ENCODE data around the gene TEX19. TPM values are rescaled to one million over a fixed set of nuclear protein-coding genes. Genes with fewer than 3 reads are reported as not detected.

TEX19 gene
- total and polyA plus RNA-seq, 2 of the 8 experiments (the other 6 are each of a cell fraction or from before 2014, with no cell fraction given) = 0.54 to 0.80 TPM

DNA sequence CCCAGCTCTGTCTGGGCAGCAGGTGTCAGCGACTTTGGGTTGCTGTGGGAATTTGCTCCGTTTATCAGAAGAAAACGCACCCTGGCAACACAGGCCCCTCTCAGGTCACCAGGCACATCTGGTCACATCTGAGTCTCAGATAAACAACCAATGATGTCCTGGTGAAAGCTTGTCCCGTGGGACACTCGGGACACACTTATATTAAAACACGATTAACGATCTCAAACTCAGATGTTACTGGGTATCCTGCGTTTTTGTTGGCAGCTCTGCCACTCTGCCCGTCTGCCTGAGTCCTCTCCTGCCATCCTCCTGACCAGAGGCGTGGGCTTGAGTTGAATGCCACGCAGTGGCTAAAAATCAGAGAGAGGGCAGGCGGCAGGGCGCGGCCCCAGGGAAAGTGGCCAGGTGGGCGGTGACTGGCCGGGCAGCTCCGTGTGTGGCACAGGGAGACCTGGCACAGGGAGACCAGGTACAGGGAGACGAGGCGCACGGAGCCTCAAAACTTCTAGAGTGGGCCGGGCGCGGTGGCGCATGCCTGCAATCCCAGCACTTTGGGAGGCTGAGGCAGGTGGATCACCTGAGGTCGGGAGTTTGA is 27.6 kb upstream of the TEX19 start:
- Histone ChIP-seq H3K4me1 (replicated peaks in 1 of 4; ENCODE audit: control insufficient read depth in 3 of 4, insufficient read depth in 4 of 4, low read length in 3 of 4) (peaks cover 0 to 36% (median 24%) of the 10 kb centered on the region in 4 experiments; a peak in 6 of 7 replicates), H3K23ac (ENCODE audit: insufficient read length) (no peak overlapping the region), H3K79me2 (ENCODE audit: control insufficient read depth in 1 of 2, insufficient read depth in 2 of 2, low read length in 2 of 2) (no peaks in the 10 kb centered on the region), H3K79me1 (ENCODE audit: low read depth, low read length) (no peaks in the 10 kb centered on the region), H2BK15ac (ENCODE audit: low read length) (no peak overlapping the region), H4K20me1 (replicated peaks in 1 of 2; ENCODE audit: control insufficient read depth in 1 of 2, insufficient read depth in 2 of 2, low read length in 2 of 2) (no peaks in the 10 kb centered on the region), H2AFZ (ENCODE audit: low read length) (no peak overlapping the region), H3K4me3 (ENCODE audit: extremely low read depth in 1 of 4, insufficient read depth in 2 of 4, low read depth in 3 of 4, low read length in 4 of 4) (no peak overlapping the region), H3K14ac (ENCODE audit: insufficient read length) (no peak overlapping the region), H4K91ac (replicated peaks; ENCODE audit: insufficient read length, low read length) (no peak overlapping the region), H2BK12ac (ENCODE audit: low read depth, low read length) (no peak overlapping the region), H3K9me3 (ENCODE audit: insufficient read depth in 2 of 2, low read depth in 1 of 2, low read length in 1 of 2) (no peaks in the 10 kb centered on the region), H4K8ac (ENCODE audit: extremely low read depth, insufficient read depth, low read length) (no peak overlapping the region; the same call in 1 of the 2 replicates), H3K18ac (ENCODE audit: extremely low read depth, low read length) (no peak overlapping the region), H3K23me2 (ENCODE audit: low read depth, low read length) (peaks cover 8% of the 10 kb centered on the region), H4K5ac (ENCODE audit: insufficient read length, low read depth, low read length) (no peak overlapping the region), H2AK5ac (ENCODE audit: low read depth, low read length) (no peak overlapping the region), H3K56ac (replicated peaks; ENCODE audit: insufficient read length, low read depth, low read length) (no peak overlapping the region), H2BK20ac (ENCODE audit: low read length) (no peak overlapping the region), H3K4me2 (ENCODE audit: insufficient read depth in 1 of 2, low read depth in 2 of 2, low read length in 2 of 2) (no peak overlapping the region), H3K9ac (replicated peaks in 1 of 4; ENCODE audit: extremely low read depth in 1 of 4, low read depth in 3 of 4, low read length in 3 of 4) (no peak overlapping the region), H2BK5ac (ENCODE audit: low read depth, low read length) (no peak overlapping the region), H3K36me3 (ENCODE audit: control insufficient read depth in 2 of 4, insufficient read depth in 4 of 4, low read length in 3 of 4) (no peaks in the 10 kb centered on the region), H3K4ac (replicated peaks; ENCODE audit: insufficient read length, low read depth, low read length) (no peak overlapping the region), H3K27me3 (replicated peaks in 1 of 4; ENCODE audit: control insufficient read depth in 3 of 4, extremely low read depth in 1 of 4, insufficient read depth in 3 of 4, low read length in 3 of 4) (peaks cover 28 to 52% (median 50%) of the 10 kb centered on the region in 4 experiments), H2BK120ac (replicated peaks; ENCODE audit: low read depth, low read length) (no peak overlapping the region), H3K27ac (ENCODE audit: low read depth, low read length) (no peak overlapping the region)
- ChIA-PET POLR2A (ENCODE audit: partially characterized antibody) (interaction anchor here (0.6 kb wide), 1 partner anchor 39 kb away, joined by 3 read pairs; no protein-coding TSS in a partner anchor), CTCF (ENCODE audit: partially characterized antibody) (interaction anchor here (1.0 to 1.9 kb wide), 6 partner anchors 10 to 97 kb away, joined by 3 to 9 read pairs (median 4); partner anchors contain the start of gene CD7)
- FAIRE-seq (no peak), DNase-seq (ENCODE audit: low read depth in 1 of 2, low spot score in 2 of 2) (no peak)
- 83% methylated on average over 25 of the region's 25 CpGs; no CpG with 5 or more reads in 1 of the 2 experiments for WGBS, 2 experiments (ENCODE audit: extremely low coverage in 1 of 2, insufficient coverage in 1 of 2, insufficient read length in 1 of 2, insufficient replicate concordance in 2 of 2, low coverage in 1 of 2, low lambda C conversion rate in 2 of 2, missing lambda C conversion rate in 1 of 2)
- TF ChIP-seq JUN (IDR thresholded peaks at IDR 0.05; ENCODE audit: low read depth, low read length) (no peak), GTF2F1 (IDR thresholded peaks at IDR 0.05; ENCODE audit: borderline replicate concordance, low read depth, low read length) (no peak), RFX5 (IDR thresholded peaks at IDR 0.05; ENCODE audit: borderline replicate concordance, low read depth, low read length) (no peak), YY1 (IDR thresholded peaks at IDR 0.05; ENCODE audit: low read depth, low read length) (no peak), CEBPB (IDR thresholded peaks at IDR 0.05; ENCODE audit: low read depth, low read length) (no peak)
